Cardiac muscle cell (in vitro differentiated cells and primary cell): Measurements from ENCODE around the gene CD1E. TPM values are rescaled to one million over a fixed set of nuclear protein-coding genes. Genes with fewer than 3 reads are reported as not detected.
A peak's percentile ranks its signal among the peaks of the same experiment; 100 is the strongest.

Experiments used
- DNase-seq, 2 donors: peaks; one replicate each; pipeline versions ENCODE4 v3.0.0 to v3.0.0-alpha.2; 2010 to 2017; ENCODE audit warnings: low read depth in 1 of 2, low spot score in 1 of 2
- H3K27ac ChIP-seq: fragments of 200-600 bp; sonication (generic); 2 replicates; pipeline ENCODE4 v1.5.1; 2016
- H3K27me3 ChIP-seq: fragments of 200-600 bp; sonication (generic); 2 replicates; pipeline ENCODE4 v1.6.0; 2016; ENCODE audit warnings: control low read depth
- H3K36me3 ChIP-seq: fragments of 200-600 bp; sonication (generic); 2 replicates; pipeline ENCODE4 v1.5.1; 2016; ENCODE audit warnings: control low read depth
- H3K4me1 ChIP-seq: fragments of 200-600 bp; sonication (generic); 2 replicates; pipeline ENCODE4 v1.8.1; 2017; ENCODE audit warnings: low read depth, mild to moderate bottlenecking, mixed run types
- H3K4me3 ChIP-seq: fragments of 200-600 bp; sonication (generic); 2 replicates; pipeline ENCODE4 v1.5.1; 2016; ENCODE audit warnings: mild to moderate bottlenecking
- H3K9me3 ChIP-seq: fragments of 200-600 bp; sonication (generic); 2 replicates; pipeline ENCODE4 v1.5.1; 2017; ENCODE audit warnings: low read depth, mild to moderate bottlenecking, control low read depth
- CTCF ChIP-seq: IDR thresholded peaks from 2 replicates; pipeline ENCODE4 v1.5.1; 2012; ENCODE audit warnings: low read depth, mild to moderate bottlenecking, low read length
- polyA plus RNA-seq: library from polyadenylated mRNA; unstranded; fragments of >200 nt; fragmentation: Nextera tagmentation; extraction: Ambion mirVana; gene quantifications from 2 replicates; pipeline ENCODE4 v1.2.1, GENCODE V29; 2016
- total RNA-seq: library from RNA; depleted of rRNA; stranded (reverse); fragments of >200 nt; gene quantifications from 2 replicates; pipeline ENCODE4 v1.2.3, GENCODE V29; 2016

CD1E gene
- total and polyA plus RNA-seq, 2 experiments from 2014 or later, result not detected

GRCh38 chr1:158327481-158327880 lies 26.2 kb upstream of the CD1E start:
- Histone ChIP-seq H3K36me3 (no peaks in the 10 kb centered on the region), H3K27me3 (no peaks in the 10 kb centered on the region), H3K27ac (no peak overlapping the region), H3K9me3 (no peaks in the 10 kb centered on the region), H3K4me1 (no peaks in the 10 kb centered on the region), H3K4me3 (no peak overlapping the region)
- no peak for TF ChIP-seq CTCF
- DNase-seq, result no peak

- TF ChIP-seq CTCF, result no peak
- no peaks in the 10 kb centered on the region for H3K4me1 ChIP-seq
- no peak overlapping the region for H3K4me3 ChIP-seq
- no peak for DNase-seq
- no peaks in the 10 kb centered on the region for H3K9me3 ChIP-seq
- H3K36me3 ChIP-seq, result no peaks in the 10 kb centered on the region
- no peak overlapping the region for H3K27ac ChIP-seq
- H3K27me3 ChIP-seq, result no peaks in the 10 kb centered on the region
These were observed 25.3 kb upstream of the CD1E start for GRCh38 chr1:158328426-158328825.

DNA sequence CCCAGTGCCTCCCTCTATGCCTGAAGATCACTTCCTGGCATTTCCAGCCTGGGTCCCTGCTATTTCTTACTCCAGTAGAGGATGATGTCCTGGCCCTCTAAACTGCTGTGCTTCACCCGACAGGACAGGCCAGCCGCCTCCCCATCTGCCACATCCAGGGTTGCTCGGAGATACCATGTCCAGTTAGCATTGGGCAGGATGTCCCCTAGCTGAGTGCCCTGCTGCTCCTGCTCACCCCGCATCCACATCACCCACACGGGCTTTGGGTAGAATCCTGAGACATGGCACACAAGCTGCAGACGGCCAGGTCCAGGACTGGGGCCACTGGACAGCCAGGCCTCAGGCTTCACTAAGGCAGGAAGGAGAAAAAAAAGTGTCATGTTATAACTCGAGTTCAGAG lies 24.4 kb upstream of the CD1E start:
- Histone ChIP-seq H3K9me3 (no peaks in the 10 kb centered on the region), H3K27me3 (no peaks in the 10 kb centered on the region), H3K27ac (no peak overlapping the region), H3K36me3 (no peaks in the 10 kb centered on the region), H3K4me1 (no peaks in the 10 kb centered on the region), H3K4me3 (no peak overlapping the region)
- no peak for DNase-seq
- TF ChIP-seq CTCF, result no peak

DNA sequence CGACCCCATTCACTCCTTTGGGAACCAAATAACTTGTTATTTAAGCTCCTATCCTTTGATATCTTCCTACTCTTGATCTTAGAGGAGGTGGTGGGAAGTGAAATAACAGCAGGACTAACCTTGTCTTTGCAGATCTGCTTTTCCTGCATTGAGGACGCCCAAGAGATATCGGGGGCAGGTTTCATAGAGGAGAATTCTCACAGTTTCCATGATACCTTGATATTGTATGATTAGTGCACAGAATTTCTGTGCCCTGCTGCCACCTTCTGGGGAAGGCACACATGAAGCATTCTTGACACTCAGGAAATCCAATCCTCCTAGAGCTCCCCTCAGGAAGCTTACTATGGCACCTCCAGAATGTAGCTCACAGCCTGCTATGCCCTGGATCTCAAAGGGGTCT lies 24.0 kb upstream of the CD1E start:
- Histone ChIP-seq H3K36me3 (no peaks in the 10 kb centered on the region), H3K4me3 (no peak overlapping the region), H3K27ac (no peak overlapping the region), H3K9me3 (no peaks in the 10 kb centered on the region), H3K27me3 (no peaks in the 10 kb centered on the region), H3K4me1 (no peaks in the 10 kb centered on the region)
- DNase-seq, result peak in 1 of 2 donors; percentile 0
- no peak for TF ChIP-seq CTCF

- H3K4me3 ChIP-seq, result no peak overlapping the region
- no peaks in the 10 kb centered on the region for H3K4me1 ChIP-seq
- no peak for TF ChIP-seq CTCF
- no peak for DNase-seq
- no peaks in the 10 kb centered on the region for H3K27me3 ChIP-seq
- no peaks in the 10 kb centered on the region for H3K36me3 ChIP-seq
- no peak overlapping the region for H3K27ac ChIP-seq
- H3K9me3 ChIP-seq, result no peaks in the 10 kb centered on the region
These were observed 23.1 kb upstream of the CD1E start for GRCh38 chr1:158330391-158331105.
